ENCODE data around the gene PIGN.
A peak's percentile ranks its signal among the peaks of the same experiment; 100 is the strongest.
"Not testable (repeated sequence)": the region's sequence is repeated elsewhere in the genome, so short reads cannot be mapped to it uniquely, and the experiment has no call there.

Gene PIGN

DNA sequence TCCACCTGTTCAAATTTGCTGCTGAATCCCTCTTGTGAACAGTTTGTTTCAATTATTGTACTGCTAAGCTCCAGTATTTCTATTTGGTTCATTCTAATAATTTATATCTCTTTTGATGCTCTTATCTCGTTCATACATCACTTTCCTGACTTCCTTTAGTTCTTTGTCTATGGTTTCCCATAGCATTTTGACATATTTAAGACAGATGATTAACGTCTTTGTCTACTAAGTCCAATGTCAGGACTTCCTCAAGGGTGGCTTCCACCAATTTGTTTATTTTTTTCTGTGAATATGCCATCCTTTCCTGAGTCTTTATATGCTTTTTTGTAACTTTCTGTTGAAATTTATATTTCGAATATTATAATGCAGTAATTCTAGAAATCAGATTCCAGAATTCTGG lies 9.6 kb downstream of the PIGN start:
- DNase-seq, result no peak

DNA sequence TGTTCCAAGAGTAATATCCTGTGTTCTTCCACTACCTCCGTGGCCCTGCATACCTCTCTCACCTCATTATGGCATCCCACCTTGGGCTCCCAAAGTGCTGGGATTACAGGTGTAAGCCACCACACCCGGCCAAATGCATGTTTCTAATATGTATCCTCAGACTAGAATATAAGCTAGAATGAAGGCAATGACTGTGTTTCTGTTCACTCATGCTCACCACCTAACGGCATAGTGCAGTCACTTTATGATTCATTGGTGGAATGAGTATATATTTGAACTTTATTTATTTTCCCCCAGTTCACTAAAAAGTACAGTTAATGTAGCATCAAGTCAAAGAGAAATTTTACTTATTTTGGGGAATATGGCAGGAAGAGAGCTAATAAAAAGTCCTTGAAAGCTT lies 11.3 kb downstream of the PIGN start:
- DNase-seq, result no peak

DNA sequence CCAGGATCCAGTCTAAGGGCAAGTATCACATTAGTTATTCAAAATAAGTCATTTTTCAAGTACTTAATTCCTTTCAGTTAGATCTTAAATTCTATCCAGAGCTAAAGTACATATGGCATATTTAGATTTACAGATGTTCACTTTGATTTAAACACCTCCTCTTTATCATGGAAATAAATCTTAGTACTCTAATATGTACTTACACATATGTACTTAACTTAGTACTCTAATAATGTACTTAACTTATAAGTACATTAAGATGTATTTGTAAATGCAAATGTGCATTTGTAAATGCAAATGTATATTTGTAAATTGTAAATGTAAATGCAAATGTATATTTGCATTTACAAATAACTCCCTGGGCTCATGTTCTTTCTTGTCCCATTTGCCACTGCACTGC lies 14.6 kb downstream of the PIGN start:
- no peak for DNase-seq

DNA sequence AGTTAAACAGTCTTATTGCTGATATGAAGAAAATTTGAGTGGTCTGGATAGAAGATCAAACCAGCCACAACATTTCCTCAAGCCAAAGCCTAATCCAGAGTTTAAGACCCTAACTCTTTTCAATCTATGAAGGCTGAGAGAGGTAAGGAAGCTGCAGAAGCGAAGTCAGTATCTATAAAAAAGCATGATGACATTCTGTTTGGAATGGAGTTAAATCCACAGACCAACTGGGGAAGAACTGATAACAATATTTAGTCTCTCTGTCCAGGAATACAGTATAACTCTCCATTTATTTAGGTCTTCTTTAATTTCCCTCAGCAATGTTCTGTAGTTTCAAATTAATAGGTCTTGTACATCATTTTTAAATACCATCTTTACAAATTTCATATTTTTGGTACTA lies 16.0 kb downstream of the PIGN start:
- no peak for DNase-seq

DNA sequence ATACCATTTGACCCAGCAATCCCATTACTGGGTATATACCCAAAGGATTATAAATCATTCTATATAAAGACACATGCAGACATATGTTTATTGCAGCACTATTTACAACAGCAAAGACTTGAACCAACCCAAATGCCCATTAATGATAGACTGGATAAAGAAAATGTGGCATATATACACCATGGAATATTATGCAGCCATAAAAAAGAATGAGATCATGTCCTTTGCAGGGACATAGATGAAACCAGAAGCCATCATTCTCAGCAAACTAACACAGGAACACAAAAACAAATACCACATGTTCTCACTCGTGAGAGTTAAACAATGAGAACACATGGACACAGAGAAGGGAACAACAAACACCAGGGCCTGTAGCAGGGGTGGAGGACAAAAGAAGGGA lies 20.3 kb downstream of the PIGN start:
- not testable (repeated sequence) for DNase-seq

DNA sequence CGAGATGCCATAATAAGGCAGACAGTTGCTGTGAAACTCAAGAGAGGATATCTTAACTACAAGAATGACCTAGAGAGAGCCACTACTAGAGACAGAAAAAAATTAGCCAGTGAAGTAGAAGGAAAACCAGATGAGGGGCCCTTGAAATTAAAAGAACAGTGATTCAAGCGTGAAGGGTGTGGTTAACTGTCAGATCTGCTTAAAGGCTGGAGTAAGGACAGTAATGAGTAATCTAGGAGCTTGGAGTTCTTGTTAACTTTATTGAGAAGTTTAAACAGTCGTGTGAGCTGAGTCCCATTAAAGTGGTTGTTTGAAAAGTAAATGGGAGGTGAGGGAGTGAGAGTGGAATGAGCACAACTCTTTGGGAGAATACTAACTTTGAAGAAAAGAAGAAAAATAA lies 21.3 kb downstream of the PIGN start:
- DNase-seq, result no peak

DNA sequence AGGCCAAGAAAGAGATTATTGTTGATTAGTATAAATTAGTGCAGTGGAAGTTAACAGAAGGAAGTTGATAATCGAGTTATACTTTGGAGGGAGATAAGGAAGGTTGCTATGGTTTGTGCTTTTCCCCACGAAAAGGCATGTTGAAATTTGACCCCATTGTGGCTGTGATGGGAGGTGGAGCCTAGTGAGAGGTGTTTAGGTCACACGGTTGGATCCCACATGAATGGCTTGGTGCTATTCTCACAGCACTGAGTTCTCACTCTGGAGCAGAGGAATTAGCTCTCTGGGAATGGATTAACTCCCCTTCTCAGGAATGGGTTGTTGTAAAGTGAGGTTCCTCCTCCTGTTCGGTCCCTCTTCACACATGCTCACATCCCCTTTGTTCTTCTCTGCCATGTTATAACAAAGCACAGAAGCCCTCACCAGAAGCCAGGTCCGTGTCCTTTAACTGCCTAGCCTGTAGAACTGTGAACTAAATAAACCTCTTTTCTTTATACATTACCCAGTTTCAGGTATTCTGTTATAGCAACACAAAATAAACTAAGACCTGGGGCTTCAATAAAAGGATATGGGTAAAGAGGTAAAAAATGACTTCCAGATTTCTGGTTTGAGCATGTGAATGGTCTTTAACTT lies 21.9 kb downstream of the PIGN start:
- DNase-seq, result no peak

DNA sequence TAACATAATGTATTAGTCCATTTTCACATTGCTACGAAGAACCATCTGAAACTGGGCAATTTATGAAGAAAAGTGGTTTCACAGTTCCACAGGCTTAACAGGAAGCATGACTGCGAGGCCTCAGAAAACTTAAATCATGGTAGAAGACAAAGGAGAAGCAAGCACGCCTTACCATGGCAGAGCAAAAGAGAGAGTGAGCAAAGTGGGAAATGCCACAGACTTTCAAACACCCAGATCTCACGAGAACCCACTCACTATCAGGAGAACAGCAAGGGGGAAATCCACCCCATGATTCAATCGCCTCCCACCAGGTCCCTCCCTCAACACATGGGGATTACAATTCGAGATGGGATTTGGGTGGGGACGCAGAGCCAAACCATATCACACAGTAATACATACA lies 22.5 kb downstream of the PIGN start:
- DNase-seq, result no peak

DNA sequence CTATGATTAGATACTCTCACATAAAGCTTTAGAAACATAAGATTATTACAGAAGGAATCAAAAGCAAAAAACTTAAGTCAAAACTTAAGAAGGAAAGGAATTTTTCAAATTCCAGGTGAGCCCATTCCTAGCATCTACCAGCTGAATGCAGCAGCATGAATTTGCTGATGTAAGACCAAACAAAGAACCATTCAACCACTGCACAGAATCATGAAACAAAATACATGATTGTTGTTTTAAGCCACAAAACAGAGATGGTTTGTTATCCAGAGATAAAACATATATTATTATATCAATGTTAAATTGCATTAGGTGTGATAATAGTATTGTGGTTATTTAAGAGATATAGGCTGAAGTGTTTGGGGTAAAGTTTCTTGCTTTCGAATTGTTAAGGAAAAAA lies 29.0 kb downstream of the PIGN start:
- DNase-seq, result no peak

DNA sequence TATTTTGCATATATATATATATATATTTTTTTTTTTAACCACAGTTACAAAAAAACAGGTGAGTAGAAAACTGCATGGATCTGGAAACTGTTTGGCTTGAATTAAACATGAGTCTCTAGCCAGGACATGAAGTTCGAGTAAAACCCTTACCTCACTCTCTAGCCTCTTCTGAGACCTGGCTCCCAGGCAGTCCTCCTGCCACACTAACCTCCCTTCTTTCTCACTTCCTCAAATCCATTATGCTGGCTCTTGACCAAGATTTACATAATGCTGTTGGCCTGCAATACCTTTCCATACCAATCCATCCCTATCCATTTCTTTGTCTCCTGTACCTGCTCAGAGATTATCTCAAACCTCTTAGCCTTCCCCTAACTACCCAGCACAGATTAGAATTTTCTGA lies 34.0 kb downstream of the PIGN start:
- DNase-seq, result no peak

DNA sequence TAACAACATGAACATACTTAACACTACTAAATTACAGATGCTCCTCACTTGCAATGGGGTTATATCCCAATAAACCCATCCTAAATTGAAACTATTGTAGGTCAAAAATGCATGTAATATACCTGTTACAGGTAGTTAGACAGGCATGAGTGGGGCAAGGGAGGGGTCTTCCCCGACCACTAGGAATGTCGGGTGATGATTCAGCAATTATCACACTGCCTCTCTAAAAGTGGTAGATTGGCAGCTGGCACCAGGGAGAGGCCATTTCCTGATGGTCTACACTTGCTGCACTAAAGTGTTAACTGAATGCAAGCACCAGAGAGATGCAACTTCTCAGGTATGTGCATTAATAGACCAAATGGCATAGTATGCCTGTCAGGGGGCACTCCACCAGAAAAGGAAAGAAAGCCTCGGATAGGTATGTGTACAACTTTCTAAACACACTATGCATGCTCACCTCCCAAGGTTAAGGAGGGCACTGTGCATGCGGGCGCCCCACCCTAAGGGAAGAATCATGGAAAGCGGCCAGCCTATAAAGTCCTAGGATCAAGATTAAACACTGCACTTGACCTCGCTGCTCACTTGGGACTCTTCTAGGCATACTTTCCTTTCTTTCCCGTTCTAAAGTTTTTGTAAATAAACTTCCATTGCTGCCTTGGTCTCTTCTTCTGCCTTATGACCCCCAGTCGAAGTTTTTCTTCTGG lies 35.6 kb downstream of the PIGN start:
- no peak for DNase-seq

DNA sequence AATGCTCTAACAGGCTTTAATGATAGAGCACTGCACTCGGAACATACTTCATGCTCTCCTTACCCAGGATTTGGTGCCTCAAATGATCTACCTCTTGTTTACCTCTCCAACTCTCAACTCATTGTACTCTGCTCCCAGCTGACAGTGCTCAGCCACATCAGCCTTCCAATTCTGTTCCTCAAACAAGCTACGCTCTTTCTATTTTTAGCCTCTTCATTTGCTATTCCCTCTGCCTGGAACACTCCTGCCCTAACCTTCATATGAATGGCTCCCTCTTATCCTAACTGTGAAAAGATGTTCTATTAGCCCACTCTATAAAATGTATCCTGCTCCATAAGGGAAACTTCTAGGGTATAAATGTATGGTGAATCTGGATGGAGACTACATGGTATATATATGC lies 42.5 kb downstream of the PIGN start:
- no peak for DNase-seq

DNA sequence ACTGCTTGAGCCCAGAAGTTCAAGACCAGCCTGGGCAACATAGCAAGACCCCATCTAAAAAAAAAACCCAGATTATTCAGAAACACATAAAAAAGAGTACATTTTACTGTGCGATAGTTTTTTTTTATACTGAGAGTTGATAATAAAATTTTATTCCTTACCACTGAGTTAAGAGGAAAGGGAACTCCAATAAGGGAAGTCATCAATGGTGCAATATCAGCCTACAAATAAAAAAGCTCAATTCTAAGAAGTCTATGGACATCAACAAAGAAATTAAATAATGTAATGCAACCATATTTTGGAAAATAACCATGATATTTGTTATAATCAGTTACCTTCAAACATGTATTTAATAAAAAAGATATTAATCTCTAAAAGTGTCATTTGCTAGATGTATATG lies 46.6 kb downstream of the PIGN start:
- no peak for DNase-seq

DNA sequence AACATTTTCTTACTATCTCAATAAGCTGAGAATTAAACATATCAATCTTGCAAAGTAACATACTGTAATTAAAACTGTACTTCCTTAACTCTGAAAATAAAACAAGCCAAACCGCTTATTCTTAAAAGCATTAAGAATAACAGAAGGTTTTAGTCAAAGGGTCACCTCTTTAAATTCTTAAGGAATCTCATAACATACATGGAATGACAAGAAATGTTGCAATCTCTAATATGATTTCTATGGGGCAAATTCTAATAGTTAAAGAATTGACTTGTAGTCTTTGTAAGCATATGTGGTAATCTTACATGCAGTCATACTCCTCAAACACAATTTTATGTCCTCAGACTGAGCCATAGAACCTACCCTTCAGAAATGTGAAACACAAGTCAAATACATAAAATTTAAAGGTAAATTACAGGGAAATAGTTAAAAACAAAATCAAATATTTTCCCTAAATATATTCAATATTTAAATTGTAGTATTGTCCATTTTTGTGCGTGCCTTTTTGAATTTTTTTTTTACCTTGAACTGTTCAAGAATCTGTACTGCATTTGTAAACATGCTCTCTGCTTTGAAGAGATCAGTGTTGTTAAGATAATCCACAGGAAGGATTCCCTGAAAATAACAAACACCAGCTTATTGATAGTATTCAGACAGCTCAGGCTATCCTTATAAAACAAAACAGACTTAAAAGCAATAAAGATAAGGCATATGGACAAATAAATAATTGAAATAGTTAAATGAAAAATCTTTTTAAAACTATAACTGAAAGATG lies 48.2 kb downstream of the PIGN start:
- no peak for DNase-seq

DNA sequence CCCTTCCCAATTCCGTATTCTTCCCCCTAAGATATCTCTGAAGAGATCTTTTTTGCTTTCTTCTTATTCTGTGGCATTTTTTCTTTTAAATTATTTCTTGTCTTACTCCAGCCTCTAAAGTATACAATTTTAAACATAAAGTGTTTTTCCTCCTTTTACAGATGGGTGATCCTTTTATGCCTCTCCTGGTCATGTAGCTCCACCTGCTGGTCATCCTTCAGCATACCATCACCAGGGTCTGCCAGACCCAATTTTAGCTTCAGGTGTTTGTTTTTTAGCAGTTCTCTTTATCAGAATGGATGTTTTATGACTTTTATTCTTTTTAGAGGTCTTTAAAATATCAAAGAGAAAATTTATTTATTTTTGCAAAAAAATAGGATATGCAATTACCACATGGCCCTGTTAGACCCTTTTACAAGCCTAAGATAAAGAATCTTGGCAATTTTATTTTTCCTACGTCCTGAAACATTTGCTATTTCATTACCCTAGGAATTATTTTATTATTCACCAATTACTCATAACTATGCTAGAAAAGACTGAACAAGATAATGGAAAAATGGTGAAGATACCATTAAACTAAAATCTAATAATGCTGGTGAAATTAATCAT lies 55.5 kb downstream of the PIGN start:
- peak; percentile 24 to 48 for DNase-seq

DNA sequence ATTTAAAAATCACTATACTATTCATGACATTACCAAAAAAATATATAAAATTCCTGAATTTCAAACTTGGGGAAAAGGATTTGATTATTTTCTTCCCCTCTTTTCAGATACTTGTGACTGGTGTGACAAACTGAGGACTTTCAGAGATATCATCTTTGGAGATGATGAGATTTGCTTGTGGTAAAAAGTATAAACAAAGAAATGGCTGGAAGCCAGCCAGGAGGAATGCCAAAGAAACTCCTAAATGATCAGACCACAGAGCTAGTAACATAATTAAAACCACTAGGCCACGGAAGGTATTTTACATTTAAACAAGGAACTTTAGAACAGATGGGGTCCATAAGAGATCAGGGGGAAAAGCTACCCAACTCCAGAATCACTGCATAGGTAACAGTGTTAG lies 58.7 kb downstream of the PIGN start:
- DNase-seq, result peak in 1 of 2 experiments; percentile 39

DNA sequence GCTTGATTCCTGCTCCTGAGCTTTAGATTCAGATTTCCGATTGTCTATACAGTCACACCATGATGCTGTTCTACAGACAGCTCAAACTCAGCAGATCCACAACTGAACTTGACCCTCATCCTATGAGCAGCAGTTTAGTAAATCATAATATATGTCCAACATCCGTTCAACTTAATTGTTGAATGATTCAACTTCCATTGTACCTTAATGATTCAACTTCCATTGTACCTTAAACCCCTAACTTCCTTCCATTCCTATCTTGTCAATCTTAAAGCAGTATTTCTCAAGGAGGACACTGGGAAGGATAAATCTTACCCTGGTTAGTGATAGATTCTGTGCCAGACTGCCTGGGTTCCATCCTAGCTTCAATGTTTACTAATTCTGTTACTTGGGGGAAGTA lies 60.1 kb downstream of the PIGN start:
- DNase-seq, result no peak

DNA sequence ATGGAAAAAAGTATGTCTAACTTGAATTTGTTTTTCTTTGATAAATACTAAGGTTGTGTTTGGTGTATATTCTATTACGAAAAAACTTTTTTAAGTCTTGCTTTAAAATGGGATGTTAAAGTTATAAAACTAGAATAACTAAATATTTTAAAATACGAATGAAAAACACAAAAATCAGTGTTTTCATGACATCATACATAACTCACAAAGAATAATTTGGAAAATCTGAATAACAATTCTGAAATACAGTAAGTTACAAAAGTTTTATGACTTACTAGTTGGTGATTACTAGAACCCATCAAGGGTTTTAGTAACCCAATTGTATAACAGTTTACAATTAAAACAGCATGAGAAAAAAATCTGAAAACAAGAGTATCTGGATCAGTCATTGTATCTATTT lies 61.2 kb downstream of the PIGN start:
- no peak for DNase-seq

DNA sequence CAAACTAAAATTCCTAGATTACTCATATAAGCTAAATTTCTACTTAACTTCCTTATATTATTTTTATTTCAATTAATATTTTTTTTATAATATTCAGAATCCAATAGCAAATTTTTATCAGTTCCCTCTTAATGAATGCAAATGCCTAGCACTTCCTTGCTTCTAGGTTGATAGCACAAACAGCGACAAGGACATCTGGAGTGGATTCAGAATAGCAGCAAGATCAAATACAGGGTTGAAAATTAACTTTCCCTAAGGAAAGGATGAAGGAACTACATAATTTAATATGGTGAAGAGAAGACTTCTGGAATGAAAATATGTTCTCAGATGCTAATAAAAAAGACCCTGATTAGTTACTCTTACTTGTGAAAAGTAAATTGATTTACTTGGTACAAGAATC lies 64.5 kb downstream of the PIGN start:
- no peak for DNase-seq

DNA sequence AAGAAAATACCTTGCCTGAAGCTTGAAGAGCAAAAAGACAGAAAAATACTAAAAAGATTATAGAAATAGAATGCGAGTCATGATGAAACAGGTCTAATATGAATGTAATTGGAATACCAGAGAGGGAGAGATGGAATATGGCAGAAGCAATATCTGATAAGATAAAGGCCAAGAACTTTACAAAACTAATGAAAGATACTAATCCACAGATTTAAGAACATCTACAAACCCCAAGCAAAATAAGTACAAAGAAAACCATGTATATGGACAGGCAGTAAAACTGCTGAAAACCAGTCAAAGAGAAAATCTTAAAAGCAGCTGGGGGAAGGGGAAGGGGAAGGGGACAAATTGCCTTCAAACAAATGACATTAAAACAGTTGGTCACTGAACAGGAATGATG lies 67.0 kb downstream of the PIGN start:
- no peak for DNase-seq

DNA sequence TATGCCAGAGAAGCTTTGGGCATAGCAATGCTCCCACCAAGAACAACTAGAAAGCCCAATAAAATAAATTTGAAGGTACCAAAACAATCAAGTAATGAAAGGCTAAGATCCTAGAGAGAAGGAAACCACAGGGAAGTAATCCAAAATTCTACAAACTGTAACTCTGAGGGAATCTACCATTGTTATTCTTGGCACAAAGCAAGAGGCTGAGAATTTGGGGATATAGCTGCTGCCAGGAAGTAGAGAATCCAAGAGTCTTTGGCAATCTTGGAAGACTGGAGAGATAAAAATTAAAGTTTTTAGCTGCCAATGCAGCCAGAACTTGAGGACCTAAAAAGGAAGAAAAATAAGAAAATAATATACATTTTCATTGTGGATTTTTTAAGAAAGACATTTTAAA lies 68.5 kb downstream of the PIGN start:
- DNase-seq, result no peak

DNA sequence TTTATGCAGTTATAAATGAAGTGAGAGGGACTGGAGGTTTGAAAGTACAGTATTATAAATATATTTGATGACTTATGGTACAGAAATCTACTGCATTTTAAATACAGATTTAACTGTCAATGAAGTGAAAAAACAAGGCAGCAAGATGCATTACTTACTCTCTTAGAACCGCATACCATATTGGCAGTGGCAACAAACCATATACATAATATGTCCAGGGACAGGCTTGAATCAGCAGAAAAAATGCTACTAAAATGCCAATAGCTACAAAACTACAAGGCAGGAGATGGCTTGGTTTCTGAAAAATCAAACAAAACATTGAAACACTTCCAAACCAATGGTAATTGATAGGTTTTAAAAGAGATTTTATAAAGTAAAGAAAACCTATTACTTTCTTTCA lies 77.2 kb downstream of the PIGN start:
- DNase-seq, result no peak

DNA sequence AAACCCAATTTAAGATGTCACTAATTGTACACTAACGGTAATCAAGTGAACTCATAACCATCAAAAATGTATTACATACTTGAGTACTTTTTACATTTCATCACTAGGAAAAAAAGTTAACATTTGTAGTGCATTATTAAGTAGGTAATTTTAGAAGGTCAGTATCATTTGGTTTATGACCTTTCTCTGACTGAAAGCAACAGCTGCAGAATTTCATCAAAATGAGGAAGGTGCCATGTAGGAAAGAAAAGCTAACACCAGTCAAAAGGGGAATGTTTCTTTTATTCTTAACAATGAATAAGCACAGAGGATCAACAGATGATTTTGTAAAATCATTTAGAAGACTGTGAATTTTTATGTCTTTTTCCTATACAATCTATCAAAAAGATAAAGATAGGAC lies 79.0 kb downstream of the PIGN start:
- DNase-seq, result peak in 1 of 2 experiments; percentile 28

DNA sequence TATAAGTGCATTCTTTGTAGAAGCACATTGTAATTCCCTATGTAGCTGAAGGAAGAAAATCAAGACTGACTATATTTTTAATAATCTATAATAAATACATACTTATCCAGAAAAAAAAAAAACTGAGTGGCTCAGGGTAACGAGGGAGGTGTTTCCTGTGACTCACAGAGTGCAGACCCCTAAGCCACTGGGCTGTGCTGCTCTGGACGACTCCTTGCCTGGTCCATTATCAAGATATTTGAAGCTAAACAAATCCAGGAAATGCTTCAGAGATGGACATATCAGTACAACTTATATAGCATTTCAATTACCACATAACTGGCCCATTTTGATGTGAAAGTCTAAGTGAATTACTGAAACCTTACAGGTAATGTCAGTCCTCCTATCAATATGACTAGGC lies 80.6 kb downstream of the PIGN start:
- DNase-seq, result no peak
